ENCODE measurements around the gene CHCHD6. TPM values are rescaled to one million over a fixed set of nuclear protein-coding genes. Genes with fewer than 3 reads are reported as not detected.

The CHCHD6 gene
- total RNA-seq, 4 donors from 2014 or later, result 15.6 to 25.8 (median 21.2) TPM

DNA sequence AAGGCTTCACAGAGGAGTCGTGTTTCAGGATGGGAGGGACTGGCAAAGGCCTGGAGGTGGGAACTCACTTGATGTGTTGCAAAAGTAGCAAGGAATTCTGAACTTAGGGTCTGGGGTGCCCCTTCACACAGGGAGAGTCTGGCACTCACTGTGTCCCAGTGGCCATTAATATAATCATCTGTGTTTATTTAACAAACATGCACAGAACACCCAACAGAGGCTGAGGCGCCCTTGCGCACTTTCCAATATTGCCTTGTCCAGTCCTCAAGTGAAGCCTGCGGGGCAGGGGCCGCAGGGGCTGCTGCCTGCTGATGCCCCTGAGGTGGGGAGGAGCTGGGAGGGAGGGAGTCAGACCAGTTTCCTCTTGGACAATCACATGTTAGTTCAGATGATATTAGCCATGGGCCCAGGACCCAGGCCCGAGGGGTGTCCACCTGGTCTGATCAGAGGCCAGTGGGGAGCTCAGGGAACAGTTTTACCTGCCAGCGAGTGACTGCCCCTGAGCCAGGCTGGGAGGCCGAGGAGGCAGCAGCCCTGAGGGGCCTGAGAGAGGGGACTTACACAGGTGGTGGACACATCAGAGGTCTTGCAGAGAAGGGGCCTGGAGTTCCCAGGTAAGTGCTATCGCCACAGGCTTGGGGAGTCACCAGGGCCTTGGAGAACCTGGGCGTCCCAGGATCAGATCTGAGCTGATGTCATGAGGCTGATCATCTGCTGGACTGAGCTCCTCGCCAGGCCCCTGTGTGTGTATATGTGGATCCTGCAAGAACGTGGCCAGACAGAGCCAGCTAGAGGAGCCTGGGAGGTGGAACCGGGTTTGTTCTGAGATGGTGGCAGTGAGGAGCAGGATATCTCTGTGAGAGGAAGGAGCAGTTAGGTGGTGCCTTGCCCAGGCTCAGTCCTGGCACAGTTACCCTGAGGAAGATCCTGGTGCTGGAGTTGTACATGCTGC is 35.3 kb upstream of the CHCHD6 start:
- DNase-seq (ENCODE audit: low spot score in 2 of 2), result peak in 1 of 2 donors; percentile 82
- no peak overlapping the region for H3K4me3 ChIP-seq (ENCODE audit: low read depth, poor library complexity, severe bottlenecking)
- intact Hi-C loops (cut with DNase I; ENCODE audit: low total_unique reads), result no loop called here
- 85 to 86% methylated on average over 12 to 13 of the region's 13 CpGs for WGBS, 2 donors
- TF ChIP-seq, protein P1, sequence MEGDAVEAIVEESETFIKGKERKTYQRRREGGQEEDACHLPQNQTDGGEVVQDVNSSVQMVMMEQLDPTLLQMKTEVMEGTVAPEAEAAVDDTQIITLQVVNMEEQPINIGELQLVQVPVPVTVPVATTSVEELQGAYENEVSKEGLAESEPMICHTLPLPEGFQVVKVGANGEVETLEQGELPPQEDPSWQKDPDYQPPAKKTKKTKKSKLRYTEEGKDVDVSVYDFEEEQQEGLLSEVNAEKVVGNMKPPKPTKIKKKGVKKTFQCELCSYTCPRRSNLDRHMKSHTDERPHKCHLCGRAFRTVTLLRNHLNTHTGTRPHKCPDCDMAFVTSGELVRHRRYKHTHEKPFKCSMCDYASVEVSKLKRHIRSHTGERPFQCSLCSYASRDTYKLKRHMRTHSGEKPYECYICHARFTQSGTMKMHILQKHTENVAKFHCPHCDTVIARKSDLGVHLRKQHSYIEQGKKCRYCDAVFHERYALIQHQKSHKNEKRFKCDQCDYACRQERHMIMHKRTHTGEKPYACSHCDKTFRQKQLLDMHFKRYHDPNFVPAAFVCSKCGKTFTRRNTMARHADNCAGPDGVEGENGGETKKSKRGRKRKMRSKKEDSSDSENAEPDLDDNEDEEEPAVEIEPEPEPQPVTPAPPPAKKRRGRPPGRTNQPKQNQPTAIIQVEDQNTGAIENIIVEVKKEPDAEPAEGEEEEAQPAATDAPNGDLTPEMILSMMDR (IDR thresholded peaks at IDR 0.05), result no peak
- TF ChIP-seq POLR2A (IDR thresholded peaks at IDR 0.05), result no peak

DNA sequence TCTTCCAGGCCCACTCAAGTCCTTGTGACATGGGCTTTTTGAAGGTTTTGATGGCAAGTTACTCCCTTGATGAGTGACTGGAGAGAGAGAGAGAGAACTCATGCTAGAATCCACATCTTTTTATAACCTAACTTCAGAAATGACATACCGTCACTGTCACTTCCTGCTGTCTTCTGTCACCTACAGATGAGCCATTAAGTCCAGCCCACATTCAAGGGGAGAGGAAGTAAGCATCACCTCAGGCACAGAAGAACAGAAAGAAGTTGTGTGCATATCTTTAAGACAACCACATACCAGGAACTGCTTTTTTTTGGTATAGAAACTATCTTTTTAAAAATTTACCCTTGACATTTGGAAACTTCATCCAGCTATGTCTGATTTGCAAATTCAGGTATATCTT is 32.5 kb upstream of the CHCHD6 start:
- no peak for DNase-seq (ENCODE audit: low spot score in 2 of 2)

DNA sequence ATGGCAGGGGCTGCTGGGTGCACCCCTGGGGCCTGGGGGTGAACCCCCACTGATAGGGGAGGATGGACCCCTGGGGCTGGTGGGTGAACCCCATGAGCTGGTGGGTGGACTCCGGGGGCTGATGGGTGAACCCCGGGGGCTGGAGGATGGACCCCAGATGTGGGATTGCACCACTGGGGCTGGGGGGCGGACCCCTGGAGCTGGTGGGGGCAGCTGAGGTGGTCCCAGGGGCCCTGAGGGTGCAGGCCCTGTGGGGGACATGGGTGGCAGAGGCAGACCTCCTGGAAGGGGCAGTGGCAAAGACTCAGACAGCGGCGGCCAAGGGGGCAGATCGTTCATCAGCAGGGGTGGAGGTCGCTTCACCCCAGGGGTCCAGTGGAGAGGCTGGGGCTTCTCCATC is 31.7 kb upstream of the CHCHD6 start:
- TF ChIP-seq, protein P1 (IDR thresholded peaks at IDR 0.05), result no peak
- TF ChIP-seq POLR2A (IDR thresholded peaks at IDR 0.05), result no peak
- H3K4me3 ChIP-seq (ENCODE audit: low read depth, poor library complexity, severe bottlenecking), result no peak overlapping the region
- intact Hi-C loops (cut with DNase I; ENCODE audit: low total_unique reads), result no loop called here
- peak in 1 of 2 donors; percentile 77 for DNase-seq (ENCODE audit: low spot score in 2 of 2)
- WGBS, 2 donors, result 81 to 87% methylated on average over 7 of the region's 7 CpGs

More for the DNA sequence above, 32.5 kb upstream of the CHCHD6 start:
- 57 to 59% methylated on average over 1 of the region's 1 CpG for WGBS, 2 donors
- intact Hi-C loops (cut with DNase I; ENCODE audit: low total_unique reads), result no loop called here
- H3K4me3 ChIP-seq (ENCODE audit: low read depth, poor library complexity, severe bottlenecking), result no peak overlapping the region
- no peak for TF ChIP-seq POLR2A (IDR thresholded peaks at IDR 0.05)
- TF ChIP-seq, protein P1 (IDR thresholded peaks at IDR 0.05), result no peak

DNA sequence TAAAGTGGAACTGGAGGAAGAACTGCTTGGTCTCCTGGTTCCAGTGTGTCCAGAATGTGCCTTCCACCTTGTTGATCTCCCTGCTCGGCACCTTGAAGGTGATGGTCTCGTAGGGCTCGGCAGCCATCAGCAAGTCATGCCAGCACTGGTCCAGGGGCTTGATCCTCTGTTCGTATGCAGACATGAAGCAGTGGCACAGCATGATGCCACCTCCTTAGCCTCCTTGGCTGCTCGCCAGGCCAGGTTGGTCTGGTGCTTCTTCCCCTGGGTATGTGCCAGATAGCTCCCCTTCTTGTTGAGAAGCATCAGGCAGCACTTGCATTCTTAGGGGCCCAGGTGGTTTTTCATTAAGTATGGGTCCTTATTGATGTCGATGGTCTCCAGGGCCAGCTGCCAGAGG is 31.3 kb upstream of the CHCHD6 start:
- intact Hi-C loops (cut with DNase I; ENCODE audit: low total_unique reads), result no loop called here
- peak in 1 of 2 donors; percentile 78 for DNase-seq (ENCODE audit: low spot score in 2 of 2)
- H3K4me3 ChIP-seq (ENCODE audit: low read depth, poor library complexity, severe bottlenecking), result no peak overlapping the region
- 87 to 88% methylated on average over 3 to 6 of the region's 6 CpGs for WGBS, 2 donors
- TF ChIP-seq POLR2A (IDR thresholded peaks at IDR 0.05), result no peak
- TF ChIP-seq, protein P1 (IDR thresholded peaks at IDR 0.05), result no peak

DNA sequence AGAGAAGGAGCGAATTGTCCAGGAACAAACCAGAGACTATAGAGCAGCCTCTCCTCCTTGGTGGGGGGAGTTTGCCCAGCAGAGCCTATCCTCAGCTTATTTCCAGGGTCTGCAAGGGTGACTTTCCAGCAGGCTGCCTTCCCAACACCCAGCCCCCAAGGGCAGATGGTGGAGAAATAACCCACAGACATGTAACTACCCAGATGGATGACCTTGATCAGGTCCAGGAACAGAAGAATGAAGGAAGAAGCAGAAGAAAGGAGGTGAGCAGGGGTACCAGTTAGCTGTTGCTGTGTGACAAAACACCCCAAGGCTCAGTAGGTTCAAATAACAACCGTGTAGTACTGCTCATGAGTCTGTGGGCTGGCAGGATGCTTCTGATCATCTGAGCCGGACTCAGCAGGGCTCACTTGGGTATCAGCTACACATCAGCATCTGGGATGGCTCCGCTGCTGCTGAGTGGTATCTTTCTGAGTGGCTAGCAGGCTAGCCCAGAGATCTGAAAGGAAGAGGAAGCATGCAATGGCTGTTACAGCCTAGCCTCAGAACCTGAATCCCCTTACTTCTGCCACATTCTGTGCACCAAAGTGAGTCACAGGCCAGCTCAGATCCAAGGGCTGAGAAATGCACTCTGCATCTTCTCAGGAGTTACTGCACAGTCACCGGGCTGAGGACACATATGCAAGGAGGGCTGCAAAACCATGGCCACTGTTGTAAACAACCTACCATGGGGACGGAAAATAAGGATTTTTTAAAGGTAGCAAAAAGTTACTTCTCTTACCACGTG is 26.9 kb upstream of the CHCHD6 start:
- 83 to 85% methylated on average over 7 of the region's 7 CpGs for WGBS, 2 donors
- no peak for DNase-seq (ENCODE audit: low spot score in 2 of 2)
- TF ChIP-seq POLR2A (IDR thresholded peaks at IDR 0.05), result no peak
- TF ChIP-seq, protein P1 (IDR thresholded peaks at IDR 0.05), result no peak
- intact Hi-C loops (cut with DNase I; ENCODE audit: low total_unique reads), result loop anchor here (5.0 kb wide), 1 partner anchor 865 kb away; no protein-coding TSS in a partner anchor
- H3K4me3 ChIP-seq (ENCODE audit: low read depth, poor library complexity, severe bottlenecking), result no peak overlapping the region
